HG03135 (cell line): ENCODE data around the gene VPS13D.
"Not testable (repeated sequence)": the region's sequence is repeated elsewhere in the genome, so short reads cannot be mapped to it uniquely, and the experiment has no call there.

ENCODE experiments used
- ATAC-seq: cut with Tn5 transposase; IDR thresholded peaks from one replicate; pipeline ENCODE4 v1.9.1; 2021; ENCODE audit warnings: mild to moderate bottlenecking, moderate library complexity; ENCODE audit not compliant: unreplicated experiment

The VPS13D gene

DNA sequence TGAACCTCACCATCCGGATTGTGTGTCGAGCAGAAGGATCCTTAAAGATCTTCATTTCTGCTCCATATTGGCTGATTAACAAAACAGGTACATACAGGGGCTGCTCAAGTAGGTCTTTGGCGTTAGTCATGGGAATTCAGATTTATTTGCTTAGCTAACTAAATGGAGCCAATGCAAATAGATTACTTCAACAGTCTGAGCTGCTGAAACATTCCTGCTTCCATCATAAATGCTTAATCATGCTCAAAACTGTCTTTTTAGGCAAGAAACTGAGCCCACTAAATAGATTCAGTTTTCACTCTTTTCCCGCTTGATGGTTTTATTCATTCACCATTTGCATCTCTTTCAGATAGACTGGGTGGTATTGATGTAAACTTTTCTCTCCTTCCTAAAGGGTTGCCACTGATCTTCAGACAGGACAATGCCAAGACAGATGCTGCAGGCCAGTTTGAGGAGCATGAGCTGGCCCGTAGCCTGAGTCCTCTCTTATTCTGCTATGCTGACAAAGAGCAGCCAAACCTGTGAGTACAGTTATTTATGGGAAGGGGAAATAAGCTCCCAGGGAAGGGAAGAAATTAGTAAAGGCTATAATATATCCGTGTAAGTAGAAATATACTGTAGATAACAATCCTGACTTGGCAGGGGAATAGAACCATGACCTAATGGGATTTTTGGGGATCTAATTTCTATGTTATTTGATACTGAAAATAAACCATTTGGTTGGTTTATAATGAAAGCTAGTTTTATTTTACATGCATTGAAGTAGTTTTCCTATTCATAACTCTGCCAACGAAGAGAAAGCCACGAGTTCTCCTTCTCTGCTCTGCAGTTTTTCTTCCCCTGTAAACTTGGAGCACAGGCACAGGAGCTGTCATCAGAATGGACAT, 126.4 kb downstream of the VPS13D start:
- ATAC-seq = no peak

DNA sequence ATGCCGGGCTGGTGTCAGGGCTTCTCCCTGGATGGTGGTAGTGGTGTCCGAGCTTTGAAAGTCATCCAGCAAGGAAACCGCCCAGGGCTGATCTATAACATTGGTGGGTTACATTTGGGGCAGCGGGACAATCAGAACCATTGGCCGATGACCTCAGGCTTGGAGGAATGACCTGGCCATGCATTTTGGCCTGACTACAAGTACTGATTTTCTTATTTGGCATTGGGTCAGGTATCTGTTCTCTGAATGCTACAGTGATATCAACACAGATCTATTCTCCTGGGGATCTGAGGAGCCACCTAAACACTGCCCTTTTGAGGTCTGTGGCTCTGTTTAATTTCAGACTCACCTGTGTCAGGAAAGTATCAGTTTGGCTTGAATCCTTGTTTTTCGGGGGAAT, 128.7 kb downstream of the VPS13D start:
- no peak for ATAC-seq

DNA sequence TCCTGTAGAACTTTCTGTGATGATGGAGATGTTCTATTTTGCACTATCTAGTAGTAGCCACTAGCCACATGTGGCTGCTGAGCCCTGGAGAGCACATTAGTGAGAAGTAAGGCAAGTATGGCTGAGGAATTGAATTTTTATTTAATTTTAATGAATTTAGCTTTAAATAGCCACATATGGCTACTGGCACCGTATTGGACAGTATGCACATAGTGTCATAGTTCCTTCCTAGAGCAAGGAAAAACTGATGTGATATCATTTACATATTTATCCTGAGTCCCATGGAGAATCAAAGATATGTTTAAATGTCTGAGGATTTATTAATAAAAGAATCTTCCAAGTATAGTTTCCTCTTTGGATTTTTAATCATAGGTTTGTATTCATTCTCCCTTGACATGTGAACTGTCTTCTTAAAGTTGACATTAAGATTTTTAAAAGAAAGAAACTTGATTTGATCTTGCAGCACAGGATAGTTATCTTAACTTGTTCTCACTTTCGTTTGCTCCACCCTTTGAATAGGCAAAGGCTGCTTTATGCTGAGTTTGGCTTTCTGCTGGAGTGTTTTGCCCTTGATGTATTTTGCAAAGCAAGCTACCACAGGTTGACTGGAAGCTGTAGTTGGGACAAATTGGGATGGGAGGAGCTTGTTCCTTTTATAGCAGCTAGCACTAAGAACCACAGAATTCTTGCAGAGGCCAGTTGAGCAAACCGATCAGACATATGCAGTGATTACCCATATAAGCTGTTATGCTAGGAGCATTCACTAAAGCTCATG, 129.7 kb downstream of the VPS13D start:
- no peak for ATAC-seq

DNA sequence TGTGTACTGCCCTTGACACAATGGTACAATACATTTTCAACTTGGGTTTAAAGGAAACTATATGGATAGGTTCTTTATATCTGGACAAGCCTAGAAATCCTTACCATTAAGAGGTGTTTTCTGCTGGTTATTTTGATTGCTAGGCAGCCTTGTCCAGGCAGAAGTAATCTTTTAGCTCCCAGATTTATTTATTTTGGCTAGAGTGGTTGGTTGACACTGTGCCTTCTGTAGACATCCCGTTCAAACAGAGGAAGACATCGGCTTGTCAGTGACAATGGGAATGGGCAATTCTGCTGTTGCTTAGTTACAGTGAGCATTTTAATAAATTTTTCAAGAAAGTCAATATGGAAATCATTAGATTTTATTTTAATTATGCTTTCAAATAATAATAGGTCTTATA, 138.8 kb downstream of the VPS13D start:
- ATAC-seq = no peak

DNA sequence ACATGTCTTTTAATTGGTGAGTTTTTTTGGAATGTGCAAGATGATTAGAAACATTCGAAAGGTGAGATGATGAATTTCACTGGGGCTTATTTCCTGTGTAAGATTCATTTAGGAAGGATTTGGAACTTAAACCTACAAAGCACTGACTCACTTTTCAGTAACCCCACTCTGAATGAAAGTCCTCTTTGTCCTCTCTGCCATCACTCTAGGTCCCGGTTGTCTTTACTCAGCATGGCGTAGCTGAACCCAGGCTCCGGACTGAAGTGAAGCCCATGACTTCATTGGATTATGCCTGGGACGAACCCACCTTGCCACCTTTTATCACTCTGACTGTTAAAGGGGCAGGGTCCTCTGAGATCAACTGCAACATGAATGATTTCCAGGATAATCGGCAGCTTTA, 139.4 kb downstream of the VPS13D start:
- no peak for ATAC-seq

DNA sequence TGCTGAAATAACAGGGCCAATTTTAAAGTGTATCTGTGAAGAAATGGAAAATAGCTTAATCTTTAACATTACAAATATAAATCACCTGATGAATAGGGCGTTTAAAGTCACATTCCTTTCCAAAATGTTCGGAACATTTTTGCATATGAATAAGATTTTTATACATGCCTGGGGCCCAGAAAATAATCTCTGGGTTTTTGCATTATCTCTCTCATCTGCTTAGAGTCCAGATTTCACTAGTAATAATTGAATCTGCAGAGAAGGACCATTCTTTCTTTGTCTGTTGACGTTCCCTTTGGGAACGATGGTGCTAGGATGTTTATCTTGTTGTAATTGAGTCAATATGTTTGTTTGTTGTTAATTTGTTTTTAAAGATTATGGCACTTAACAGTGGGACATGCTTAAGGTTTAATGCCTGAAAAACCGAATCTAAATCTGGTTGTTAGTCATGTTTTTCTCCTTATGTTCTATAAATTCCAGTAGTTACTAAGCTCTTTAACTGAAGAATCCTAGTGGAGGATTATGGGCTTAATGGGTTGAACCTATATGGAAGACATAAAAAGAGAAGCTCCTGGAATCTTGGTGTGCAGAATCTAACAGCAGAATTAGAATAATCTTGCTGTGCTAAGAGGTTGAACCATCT, 140.6 kb downstream of the VPS13D start:
- ATAC-seq = no peak

DNA sequence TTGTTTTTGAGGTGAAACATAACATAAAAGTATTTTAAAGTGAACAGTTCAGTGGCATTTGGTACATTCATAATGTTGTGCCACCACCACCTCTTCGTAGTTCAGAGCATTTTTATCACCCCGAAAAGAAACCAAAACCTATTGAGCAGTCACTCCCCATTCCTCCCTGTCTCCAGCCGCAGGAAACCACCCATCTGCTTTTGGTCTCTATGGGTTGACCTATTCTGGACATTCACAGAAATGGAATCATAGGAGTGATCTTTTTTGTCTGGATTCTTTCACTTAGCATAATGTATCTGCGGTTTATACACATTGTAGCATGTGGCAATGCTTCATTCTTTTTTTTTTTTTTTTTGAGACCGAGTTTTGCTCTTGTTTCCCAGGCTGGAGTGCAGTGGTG, 141.2 kb downstream of the VPS13D start:
- no peak for ATAC-seq

DNA sequence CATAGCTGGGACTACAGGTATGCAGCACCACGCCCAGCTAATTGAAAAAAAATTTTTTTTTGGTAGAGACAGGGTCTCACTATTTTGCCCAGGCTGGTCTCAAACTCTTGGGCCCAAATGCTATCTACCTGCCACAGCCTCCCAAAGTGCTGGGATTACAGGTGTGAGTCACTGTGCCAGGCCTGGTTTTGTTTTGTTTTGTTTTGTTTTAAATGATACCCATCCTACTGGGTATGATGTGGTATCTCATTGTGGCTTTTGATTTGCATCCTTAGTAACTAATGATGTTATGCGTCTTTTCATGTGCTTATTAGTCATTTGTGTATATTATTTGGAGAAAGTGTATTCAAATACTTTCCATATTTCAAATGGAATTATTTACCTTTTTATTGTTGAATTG, 142.3 kb downstream of the VPS13D start:
- ATAC-seq = no peak

DNA sequence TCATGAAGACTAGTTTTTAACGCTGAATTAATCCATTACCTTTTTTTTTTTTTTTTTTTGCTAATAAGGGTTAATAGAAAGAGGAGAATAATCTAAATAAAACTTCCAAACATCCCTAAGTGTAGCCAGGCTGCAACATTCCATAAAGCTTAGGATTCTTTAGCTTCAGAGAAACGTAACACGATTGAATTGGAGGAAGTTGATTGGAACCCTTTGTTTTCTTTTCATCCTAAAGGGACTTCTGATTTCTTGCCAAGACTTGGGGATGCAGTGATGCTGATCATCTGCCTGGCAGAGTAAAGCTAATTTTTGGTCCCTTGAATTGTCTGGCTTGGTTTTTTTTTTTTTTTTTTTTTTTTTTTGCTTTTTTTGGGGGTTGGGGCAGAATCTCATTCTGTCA, 142.9 kb downstream of the VPS13D start:
- ATAC-seq = no peak

DNA sequence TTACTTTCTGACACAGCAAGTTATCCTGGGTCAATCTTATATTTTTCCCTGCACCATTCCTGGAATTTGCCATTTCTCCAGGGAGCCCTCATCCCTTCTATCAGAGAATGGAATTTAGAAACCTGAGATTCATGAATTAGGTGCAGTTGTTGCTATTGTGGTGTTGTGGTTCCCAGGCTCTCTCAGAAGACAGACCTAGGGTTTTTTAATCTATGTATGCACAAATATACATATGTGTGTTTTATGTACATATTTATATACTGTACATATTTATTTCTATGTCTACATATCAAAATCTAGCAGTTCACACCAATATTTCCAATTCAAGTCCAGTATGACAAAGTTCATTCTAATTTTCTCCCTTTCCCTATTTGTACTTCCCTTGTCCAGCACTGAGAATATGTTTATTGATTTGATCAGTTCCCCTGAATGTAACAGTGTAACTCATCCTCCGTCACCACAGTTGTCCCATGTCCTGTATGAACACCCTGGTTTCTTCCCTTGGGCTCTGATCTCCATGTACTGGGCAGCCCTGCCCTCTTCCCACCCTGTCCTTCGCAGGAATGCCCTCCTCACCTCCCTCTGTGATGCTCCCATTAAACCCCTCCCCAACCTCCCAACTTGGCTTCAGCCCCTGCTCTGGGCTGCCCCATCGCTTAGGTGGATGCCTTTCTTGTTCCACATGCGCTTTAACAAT, 145.5 kb downstream of the VPS13D start:
- ATAC-seq = no peak

DNA sequence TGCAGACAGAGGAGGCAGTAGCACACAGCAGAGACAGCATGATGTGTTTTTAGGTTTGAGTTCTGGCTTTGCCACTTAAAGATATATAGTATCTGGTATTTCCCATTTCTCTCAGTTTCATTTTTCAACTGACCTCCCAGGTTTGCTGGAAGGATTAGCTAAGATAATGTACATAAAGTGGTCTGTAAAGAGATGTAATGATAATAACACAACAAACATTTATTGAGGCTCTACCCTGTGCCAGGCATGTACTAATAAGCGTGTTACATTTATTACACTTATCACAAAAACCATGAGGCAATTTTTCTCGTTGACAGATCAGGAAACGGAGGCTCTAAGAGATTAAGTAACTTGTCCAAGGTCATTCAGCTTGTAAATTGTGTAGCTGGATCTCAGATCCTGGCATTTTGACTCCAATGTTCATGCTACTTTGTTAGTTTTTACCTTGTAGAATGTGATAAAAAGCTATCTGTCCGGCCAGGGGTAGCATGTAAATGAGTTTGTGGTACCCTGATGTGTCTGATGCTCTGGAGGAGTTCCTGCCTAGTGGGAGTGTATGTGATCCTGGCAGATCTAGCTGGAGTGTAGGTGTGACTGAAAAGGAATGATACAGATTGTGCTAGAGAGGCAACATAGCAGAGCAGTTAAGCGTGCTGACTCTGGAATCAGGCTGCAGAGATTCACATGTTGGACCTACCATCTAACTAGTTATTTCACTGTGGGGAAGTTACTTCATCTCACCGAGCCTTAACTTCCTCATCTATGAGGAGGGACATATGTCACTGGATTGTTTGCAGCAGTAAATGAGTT, 146.6 kb downstream of the VPS13D start:
- ATAC-seq = no peak

DNA sequence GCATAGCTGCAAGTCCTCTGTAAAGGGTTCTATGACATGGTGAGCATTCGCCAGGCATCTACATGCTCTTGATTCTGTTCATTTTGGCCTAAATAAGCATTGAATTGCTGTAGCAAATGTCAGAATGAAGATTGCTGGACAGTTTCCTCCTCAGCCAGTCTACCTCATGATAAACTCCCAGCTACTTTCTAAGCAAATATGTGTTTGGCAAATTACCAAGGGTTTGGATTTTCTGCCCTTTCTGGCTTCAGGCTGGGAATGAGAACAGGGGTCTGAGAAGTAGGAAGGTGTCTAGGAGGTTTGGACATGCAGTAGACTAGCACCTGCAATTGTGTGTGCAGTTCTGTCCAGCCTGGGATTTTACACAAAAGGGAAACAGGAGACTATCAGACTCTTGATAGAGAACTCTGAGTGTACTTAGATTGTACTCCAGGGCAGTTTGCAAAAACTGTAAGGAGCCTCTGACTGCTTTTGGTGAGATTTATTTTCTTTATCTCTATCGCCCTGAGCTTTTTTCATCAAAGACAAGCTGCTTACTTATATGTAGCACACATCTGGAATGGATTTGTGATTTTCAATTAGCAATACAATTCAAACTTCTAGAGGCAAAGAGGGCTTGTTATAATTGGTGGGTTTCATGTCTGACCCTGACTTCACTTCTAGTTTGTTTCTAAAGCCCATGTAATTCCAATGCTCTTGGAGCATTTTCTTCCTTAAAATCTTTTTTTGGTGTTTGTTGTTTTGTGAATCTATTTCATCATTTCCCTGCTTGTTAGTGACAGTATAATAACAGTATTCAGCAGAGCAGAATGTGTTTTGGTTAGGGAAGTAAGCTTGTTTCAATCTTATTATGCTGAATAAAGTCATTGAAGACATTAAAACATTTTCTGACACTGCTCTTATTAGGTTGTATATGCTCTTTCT, 150.8 kb downstream of the VPS13D start:
- ATAC-seq = no peak

DNA sequence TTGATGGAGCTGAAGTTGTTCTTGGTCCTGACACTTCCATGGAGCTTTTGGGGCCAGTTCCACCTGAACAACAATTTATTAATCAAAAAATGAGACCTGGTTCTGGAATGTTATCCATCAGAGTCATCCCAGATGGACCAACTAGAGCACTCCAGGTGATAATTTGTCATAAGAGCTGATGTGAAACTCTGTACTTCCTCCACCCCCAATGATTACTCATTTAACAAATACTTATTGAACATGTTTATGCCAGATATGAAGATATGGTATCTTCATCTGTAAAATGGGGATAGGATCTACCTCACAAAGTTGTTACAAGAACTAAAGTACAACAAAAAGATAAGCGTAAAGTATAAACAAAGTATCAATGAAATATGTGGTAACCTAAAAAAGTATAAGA, 153.2 kb downstream of the VPS13D start:
- no peak for ATAC-seq

DNA sequence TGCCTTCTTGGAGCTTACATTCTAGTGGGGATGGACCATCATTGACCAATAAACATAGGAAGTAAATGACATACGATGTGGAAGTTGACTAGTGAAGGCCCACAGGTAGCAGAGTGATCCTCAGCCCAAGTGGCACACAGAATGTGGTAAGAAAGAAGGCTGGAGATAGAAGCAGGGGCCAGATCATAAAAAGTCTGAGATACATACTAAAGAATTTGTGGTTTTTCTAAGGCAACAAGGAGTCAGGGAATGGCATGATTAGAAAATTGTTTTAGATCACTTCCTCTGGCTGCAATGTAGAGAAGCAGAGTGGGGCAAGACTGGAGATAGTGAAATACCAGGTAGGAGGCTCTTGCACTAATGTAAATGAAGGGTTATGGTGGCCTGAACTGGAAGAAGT, 154.0 kb downstream of the VPS13D start:
- ATAC-seq = no peak

DNA sequence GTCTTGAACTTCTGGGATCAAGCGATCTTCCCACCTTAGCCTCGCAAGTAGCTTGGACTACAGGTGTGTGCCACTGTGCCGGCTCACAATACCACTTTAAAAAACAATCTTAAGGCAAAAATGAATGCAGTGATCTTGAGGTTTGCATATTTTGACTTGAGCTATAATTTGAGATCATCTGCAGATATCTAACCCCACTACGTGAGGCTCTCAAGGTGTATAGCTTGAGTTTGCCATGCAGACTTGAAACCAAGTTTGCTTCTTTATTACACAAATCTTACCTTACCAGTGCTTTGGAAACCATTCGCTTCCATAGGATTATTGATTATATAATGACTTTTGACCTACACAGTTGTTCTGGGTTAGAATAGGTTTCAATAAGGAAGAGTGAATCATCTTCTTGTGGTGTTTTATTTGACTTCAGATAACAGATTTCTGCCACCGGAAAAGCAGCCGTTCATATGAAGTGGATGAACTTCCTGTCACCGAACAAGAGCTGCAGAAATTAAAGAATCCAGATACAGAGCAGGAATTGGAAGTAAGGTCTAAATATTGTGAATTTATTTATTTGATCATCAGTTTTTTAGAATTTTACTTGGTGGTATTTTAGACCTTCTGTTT, 155.1 kb downstream of the VPS13D start:
- no peak for ATAC-seq

DNA sequence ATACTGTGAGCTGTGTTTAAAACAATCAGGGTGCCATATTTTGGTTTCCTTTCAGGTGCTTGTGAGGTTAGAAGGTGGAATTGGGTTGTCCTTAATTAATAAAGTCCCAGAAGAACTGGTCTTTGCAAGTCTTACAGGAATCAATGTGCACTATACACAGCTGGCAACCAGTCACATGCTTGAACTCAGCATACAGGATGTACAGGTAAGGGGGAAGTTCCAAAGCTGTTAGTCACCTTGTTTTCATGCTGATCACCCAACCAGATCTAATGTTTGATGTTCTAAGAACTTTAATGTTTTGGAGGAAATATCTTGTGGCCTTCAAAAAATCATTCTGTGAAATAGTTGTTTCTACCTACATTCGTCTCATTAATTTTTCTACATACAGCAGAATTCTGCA, 156.3 kb downstream of the VPS13D start:
- no peak for ATAC-seq

DNA sequence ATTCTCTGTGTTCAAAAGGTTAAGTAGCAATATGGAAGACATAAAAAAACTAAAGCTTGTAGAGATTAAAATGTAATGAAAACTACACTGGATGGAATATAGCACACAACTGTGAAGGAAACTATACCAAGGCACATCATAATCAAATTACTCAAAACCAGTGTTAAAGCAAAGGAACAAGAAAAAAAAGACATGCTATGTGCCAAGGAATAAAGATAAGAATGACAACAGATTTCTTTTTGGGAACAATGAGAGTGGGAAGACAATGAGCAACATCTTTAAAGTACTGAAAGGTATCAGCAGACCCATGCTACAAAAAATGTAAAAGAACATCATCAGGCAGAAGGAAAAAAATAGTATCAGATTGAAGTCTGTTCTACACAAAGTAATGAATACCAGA, 157.8 kb downstream of the VPS13D start:
- no peak for ATAC-seq

DNA sequence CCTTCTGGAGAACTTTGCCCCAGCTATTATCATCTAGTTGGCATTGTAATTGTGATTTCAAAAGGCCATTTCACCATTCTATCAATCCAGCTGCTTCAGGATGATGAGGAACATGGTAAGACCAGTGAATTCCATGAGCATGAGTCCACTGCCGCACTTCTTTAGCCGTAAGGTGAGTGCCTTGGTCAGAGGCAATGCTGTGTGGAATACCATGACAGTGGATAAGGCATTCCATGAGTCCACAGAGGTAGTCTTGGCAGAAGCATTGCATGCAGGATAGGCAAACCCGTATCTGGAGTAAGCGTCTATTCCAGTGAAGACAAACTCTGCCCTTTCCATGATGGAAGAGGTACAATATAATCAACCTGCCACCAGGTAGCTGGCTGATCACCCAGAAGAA, 160.5 kb downstream of the VPS13D start:
- not testable (repeated sequence) for ATAC-seq
